Erythroblast (primary cell): ENCODE measurements around the gene RNF166.
A peak's percentile ranks its signal among the peaks of the same experiment; 100 is the strongest.

Source experiments
- DNase-seq, 2 experiments: peaks; one replicate each; lab custom pipeline; 2025; lab: John Stamatoyannopoulos, UW
- GATA1 ChIP-seq: IDR thresholded peaks from 2 replicates; pipeline ENCODE4 v1.6.1; 2011; ENCODE audit warnings: low read depth, mild to moderate bottlenecking, control low read depth, low read length, moderate library complexity
- POLR2A ChIP-seq: IDR thresholded peaks from 2 replicates; pipeline ENCODE4 v1.6.1; 2011; ENCODE audit warnings: mild to moderate bottlenecking, low read length

Gene RNF166

GRCh38 chr16:88694221-88695087 is 11.8 kb downstream of the RNF166 start:
- DNase-seq: no peak
- TF ChIP-seq GATA1 (no peak), POLR2A (no peak)

- TF ChIP-seq POLR2A (no peak), GATA1 (no peak)
- no peak for DNase-seq
Observed at GRCh38 chr16:88693420-88694177, 12.6 kb downstream of the RNF166 start.

- DNase-seq: no peak
- TF ChIP-seq POLR2A (no peak), GATA1 (no peak)
Observed at GRCh38 chr16:88692861-88693260, 13.3 kb downstream of the RNF166 start.

- no peak for DNase-seq
- TF ChIP-seq POLR2A (no peak), GATA1 (no peak)
Observed at GRCh38 chr16:88691924-88692560, 14.2 kb downstream of the RNF166 start.

- TF ChIP-seq POLR2A (no peak), GATA1 (no peak)
Observed at GRCh38 chr16:88691129-88691813, 14.9 kb downstream of the RNF166 start.

GRCh38 chr16:88690341-88691128 is 15.7 kb downstream of the RNF166 start:
- no peak for DNase-seq
- TF ChIP-seq POLR2A (no peak), GATA1 (no peak)

More at GRCh38 chr16:88691129-88691813, 14.9 kb downstream of the RNF166 start:
- no peak for DNase-seq

- peak; percentile 86 to 88 for DNase-seq
- TF ChIP-seq POLR2A (no peak), GATA1 (no peak)
Observed at GRCh38 chr16:88688013-88688778, 18.0 kb downstream of the RNF166 start.

- no peak for TF ChIP-seq POLR2A
- TF ChIP-seq GATA1: no peak
- DNase-seq: no peak
Observed at GRCh38 chr16:88687676-88688012, 18.6 kb downstream of the RNF166 start.

GRCh38 chr16:88687254-88687576 is 19.0 kb downstream of the RNF166 start:
- DNase-seq: no peak
- TF ChIP-seq GATA1 (no peak), POLR2A (no peak)

- peak; percentile 66 to 70 for DNase-seq
- TF ChIP-seq POLR2A (no peak), GATA1 (no peak)
Observed at GRCh38 chr16:88686439-88687253, 19.6 kb downstream of the RNF166 start, which contains the start of gene SNAI3. Gene SNAI3 (minus strand): TSS chr16:88686507. CDS start chr16:88686406, 101 bp downstream.

GRCh38 chr16:88686062-88686438 is 20.2 kb downstream of the RNF166 start:
- no peak for DNase-seq
- TF ChIP-seq GATA1 (no peak), POLR2A (no peak)
